ENCODE data around the gene FCGR1A.
"Not testable (repeated sequence)": the region's sequence is repeated elsewhere in the genome, so short reads cannot be mapped to it uniquely, and the experiment has no call there.

FCGR1A gene

DNA sequence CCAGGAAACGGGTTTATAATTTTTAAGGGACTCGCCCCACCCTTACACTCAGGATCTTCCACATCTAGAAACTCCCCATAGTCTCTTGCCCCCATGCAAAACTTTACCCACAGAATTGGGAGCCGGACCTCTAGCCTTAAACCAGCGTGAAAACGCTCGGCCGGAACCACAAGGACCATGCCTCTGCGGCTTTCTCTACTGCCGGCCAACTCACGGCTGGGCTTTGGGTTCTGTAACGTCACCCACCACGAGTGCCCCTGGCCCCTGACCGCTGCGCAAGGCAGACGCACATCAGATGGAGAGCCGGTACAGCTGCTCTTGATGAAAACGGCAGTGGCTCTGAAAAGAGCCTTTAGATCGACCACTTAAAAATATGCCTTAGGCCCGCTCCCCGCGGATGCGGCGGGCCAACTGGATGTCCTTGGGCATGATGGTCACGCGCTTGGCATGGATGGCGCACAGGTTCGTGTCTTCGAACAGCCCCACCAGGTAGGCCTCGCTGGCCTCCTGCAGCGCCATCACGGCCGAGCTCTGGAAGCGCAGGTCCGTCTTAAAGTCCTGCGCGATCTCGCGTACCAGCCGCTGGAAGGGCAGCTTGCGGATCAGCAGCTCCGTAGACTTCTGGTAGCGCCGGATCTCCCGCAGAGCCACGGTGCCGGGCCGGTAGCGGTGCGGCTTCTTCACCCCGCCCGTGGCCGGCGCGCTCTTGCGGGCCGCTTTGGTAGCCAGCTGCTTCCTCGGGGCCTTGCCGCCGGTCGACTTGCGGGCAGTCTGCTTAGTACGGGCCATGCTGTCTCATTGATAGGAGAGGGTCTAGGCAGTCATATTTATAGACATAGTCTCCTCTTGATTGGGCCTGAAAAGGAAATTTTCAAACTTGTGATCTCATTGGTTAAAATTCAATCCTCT lies 30.7 kb downstream of the FCGR1A start:
- peak overlapping the region; percentile 52 for H3K4me3 ChIP-seq (ENCODE audit: low read depth, low read length)

DNA sequence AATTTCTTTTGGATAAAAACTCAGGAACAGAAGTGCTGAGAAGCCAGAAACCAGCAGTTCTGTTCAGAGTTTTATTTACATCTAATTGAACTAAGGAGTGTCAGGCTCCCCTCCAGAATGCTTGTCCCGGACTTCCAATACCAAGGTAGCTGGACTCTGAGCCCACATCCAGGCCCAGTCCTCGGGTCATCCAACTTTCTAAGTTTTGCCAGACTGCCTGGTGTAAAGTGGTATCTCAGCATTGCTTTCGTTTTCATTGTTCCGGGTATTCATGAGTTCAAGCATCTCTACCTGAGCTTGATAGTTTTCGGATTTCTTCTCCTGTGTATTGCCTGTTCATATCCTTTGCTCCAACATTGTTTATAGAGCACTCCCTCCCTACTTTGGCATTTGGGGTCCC lies 37.9 kb downstream of the FCGR1A start:
- not testable (repeated sequence) for H3K4me3 ChIP-seq (ENCODE audit: low read depth, low read length)

DNA sequence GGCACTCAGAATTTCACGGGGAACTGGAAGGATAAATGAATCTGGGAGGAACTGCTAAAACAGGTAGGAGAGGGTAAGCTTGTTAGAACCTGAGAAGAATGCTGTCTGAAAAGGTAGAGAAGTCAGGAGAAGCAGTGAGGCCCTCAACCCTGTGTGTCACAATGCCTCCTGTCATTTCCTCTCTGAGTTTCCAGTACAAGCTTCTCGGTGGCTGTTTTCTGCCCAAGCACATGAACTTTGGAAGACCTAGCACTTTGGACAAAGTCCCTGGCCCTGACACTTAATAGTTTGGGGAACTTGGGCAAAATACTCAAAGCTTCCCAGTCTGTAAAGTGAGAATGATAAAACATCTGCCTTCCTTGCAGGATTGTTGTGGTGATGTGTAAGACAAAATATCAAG lies 44.1 kb downstream of the FCGR1A start:
- not testable (repeated sequence) for H3K4me3 ChIP-seq (ENCODE audit: low read depth, low read length)

DNA sequence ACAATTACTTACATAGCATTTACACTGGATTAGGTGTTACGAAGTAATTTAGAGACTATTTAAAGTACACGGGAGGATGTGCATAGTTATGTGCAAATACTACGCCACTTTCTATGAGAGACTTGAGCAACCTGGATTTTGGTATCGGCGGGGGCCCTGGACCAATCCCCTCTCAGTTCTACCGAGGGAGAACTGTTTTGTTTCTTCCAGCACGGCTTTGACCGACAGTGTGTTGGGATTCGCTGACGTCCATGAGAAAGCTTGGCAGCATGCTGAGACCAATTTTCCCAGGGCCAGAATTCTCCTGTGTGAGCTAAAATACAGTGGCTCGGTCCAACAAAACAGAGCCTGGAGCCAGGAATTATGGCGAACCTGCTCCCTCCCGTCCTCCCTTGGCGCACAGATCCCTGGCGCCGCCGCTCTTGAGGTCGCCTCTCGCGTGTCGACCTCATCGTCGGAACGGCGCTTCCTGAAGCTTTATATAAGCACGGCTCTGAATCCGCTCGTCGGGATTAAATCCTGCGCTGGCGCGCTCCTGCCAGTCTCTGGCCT lies 49.3 kb downstream of the FCGR1A start:
- H3K4me3 ChIP-seq (ENCODE audit: low read depth, low read length), result not testable (repeated sequence)

DNA sequence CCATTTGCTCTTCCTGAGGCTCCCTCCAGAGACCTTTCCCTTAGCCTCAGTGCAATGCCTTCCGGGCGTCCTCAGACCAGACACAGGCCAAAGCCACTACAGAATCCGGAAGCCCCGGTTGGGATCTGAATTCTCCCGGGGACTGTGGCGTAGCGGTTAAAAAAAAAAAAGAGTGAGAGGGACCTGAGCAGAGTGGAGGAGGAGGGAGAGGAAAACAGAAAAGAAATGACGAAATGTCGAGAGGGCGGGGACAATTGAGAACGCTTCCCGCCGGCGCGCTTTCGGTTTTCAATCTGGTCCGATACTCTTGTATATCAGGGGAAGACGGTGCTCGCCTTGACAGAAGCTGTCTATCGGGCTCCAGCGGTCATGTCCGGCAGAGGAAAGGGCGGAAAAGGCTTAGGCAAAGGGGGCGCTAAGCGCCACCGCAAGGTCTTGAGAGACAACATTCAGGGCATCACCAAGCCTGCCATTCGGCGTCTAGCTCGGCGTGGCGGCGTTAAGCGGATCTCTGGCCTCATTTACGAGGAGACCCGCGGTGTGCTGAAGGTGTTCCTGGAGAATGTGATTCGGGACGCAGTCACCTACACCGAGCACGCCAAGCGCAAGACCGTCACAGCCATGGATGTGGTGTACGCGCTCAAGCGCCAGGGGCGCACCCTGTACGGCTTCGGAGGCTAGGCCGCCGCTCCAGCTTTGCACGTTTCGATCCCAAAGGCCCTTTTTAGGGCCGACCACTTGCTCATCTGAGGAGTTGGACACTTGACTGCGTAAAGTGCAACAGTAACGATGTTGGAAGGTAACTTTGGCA lies 50.0 kb downstream of the FCGR1A start:
- not testable (repeated sequence) for H3K4me3 ChIP-seq (ENCODE audit: low read depth, low read length)

DNA sequence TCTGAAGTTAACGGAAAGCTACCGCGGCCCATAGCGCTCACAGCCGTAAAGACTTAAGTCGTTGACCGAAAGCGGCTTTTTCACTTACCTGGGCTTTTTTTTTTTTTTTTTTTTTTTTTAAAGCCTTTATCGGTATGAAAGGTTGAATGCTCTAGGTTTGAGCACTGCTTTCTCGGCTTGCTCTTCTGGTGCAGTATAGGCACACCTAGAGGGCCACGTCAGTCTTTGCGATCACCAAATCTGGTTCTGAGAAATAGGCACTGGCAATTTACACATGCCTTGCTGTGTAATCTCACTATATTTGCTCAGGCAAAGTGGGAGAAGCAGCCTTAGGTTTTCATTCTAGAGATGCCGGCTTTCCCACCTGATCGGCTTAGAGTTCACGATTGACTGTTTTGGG lies 50.6 kb downstream of the FCGR1A start:
- H3K4me3 ChIP-seq (ENCODE audit: low read depth, low read length), result not testable (repeated sequence)

DNA sequence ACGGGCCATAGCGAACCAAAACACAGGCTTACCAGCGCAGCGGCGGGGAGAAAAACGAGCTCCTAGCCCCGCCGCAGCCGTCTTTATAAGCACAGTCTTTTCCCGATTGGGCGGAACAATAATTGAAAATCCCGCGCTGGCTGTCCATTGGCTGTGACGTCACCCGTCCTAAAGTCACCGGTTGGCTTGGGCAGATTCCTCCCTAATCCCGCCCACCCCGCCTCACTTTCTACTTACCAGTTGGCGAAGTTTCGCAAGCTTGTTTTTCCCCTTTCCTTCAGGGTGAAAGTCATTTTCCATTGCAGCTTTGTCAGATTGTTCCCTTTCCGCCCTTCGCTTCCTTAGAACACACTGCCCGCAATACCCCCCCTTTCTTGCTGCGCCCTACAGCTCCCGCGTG lies 58.7 kb downstream of the FCGR1A start:
- H3K4me3 ChIP-seq (ENCODE audit: low read depth, low read length), result not testable (repeated sequence)
